Subcutaneous adipose tissue (tissue), 4 donors: ENCODE data around the gene GCK. TPM values are rescaled to one million over a fixed set of nuclear protein-coding genes. Genes with fewer than 3 reads are reported as not detected.

Source experiments
- total RNA-seq, 4 donors: library from RNA; depleted of rRNA; stranded (reverse); fragments of >200 nt; gene quantifications; one replicate each; pipeline ENCODE4 v1.1.0, GENCODE V29; 2016
- TF ChIP-seq, protein P1 (sequence below): fragments of 450-650 bp; IDR thresholded peaks from one replicate; pipeline ENCODE4 v1.5.1; 2016; ENCODE audit warnings: low read depth, mild to moderate bottlenecking, control low read depth, antibody characterized with exemption, moderate library complexity

The GCK gene
- total RNA-seq, 4 donors from 2014 or later = 0.22 to 8.1 (median 0.85) TPM; not detected in 1

DNA sequence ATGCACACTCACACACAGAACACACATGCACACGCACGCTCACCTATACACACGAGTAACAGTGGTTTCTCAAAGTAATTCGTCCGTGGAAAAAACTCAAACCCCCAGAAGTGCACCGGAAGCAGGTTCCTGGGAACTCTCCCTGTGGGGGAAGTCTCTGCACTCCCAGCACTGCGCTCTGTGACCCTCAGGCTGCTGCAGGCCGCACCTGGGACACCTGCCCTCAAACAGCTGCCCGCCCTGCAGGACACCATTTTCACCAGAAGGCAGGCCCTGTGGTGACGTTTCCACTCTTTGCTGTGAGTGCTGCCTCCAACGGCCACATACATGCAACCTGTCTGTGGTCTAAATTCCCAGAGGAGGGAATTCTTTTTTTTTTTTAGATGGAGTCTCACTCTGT lies 32.8 kb upstream of the GCK start:
- TF ChIP-seq, protein P1, sequence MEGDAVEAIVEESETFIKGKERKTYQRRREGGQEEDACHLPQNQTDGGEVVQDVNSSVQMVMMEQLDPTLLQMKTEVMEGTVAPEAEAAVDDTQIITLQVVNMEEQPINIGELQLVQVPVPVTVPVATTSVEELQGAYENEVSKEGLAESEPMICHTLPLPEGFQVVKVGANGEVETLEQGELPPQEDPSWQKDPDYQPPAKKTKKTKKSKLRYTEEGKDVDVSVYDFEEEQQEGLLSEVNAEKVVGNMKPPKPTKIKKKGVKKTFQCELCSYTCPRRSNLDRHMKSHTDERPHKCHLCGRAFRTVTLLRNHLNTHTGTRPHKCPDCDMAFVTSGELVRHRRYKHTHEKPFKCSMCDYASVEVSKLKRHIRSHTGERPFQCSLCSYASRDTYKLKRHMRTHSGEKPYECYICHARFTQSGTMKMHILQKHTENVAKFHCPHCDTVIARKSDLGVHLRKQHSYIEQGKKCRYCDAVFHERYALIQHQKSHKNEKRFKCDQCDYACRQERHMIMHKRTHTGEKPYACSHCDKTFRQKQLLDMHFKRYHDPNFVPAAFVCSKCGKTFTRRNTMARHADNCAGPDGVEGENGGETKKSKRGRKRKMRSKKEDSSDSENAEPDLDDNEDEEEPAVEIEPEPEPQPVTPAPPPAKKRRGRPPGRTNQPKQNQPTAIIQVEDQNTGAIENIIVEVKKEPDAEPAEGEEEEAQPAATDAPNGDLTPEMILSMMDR = no peak

DNA sequence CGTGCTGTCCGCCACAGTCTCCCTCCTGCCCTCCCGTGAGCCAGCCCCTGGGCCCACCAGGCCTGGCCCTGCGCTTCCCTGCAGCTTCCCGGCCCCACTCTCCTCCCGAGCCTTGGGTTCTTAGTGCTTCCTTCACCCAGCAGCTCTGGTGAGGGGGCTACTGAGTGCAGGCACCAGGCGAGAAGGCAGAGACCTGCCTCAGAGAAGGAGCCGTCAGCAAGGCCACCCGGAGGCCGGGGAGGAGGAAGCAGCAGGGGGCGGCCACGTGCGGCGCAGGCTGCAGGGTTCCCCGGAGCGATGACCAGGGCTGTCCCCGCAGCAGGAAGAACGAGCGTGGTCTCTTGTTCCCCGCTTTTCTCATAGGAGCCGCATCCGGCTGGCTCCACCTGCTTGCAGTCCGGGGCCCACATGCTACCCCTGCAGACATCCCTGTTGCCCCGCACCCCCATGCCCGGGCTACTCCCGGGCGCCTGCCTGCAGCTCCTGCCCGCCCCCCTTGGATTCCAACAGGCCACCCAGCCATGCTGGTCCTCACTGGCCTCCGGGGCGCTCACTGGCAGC lies 32.1 kb upstream of the GCK start:
- TF ChIP-seq, protein P1 = no peak

DNA sequence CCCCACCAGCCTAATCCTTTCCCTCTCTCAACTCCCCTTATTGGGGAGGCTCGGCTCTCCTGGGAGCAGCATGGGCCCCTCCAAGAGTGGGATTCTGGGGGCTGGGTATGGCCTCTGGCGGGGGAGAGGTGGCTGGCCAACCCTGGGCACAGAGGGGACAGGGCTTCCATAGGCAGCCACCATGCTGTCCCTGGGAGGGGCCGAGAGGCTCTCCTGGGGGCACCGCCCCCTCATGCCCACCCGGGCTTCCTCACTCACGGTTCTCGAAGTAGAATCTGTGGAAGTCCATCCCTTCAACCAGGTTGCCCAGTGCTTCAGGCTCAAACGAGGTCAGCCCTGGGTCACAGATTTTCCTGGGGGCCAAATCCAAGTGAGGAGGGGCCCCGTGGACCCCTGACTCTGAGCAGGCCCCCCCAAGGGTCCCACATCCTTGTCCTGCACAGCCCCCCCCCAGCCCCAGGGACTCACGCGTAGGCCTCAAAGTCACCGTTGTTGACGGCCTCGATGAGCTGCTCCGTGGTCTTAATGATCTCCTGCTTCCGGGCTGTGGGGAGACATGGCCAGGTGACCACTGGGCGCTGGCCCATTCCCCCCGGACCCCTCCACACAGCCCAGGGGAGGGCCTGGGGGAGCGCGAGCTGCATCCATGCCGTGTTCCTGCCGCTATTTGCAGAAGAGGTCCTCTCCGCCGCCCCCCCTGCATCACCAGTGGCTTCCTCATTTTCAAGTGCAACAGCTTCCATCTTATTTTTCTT lies 31.3 kb upstream of the GCK start:
- TF ChIP-seq, protein P1 = no peak

DNA sequence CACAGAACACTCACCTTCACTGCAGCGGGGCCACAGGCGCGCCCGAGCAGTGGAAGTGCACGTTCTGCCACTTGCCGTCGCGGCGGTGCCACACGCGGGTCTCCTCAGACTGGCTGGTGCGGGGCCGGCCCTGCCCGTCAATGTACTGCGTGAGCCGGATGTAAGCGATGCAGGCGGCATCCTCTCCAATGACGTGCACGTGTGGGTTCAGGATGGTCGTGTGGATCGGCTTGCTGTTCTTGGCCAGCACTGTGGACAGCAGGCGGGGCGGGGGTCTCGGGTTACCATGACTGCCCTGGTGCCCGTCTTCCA lies 30.8 kb upstream of the GCK start:
- TF ChIP-seq, protein P1 = no peak

DNA sequence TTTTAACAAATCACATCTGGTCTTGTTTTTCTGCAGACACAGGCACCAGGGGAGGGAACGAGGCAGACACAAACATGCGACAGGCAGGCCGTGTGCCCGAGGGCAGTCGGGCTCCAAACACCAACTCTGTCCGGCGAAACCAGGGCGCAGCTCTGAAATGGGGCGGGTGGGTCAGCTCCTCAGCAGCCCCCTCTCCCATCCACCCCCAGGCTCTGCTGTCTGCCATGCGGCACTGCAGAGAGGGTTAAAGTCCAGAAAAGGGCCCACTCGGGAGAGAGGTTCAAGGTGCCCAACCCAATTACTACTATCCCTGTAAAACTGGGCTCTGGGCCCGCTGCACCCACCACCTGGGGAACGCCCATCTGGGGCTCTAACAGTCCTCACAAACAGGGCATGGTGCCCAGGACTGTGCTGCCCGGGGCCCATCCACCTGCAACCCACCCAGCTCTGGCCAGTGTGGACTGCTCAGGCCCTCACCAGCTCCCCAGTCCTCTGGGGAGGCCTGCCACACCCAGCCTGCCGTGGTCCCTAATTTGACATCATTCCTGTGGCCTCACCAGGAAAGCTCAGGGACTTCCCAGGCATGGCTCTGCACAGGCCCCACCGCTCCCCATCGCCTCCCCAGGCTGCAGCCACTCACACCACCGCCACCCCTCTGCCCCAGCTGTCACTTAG lies 30.3 kb upstream of the GCK start:
- TF ChIP-seq, protein P1 = no peak

DNA sequence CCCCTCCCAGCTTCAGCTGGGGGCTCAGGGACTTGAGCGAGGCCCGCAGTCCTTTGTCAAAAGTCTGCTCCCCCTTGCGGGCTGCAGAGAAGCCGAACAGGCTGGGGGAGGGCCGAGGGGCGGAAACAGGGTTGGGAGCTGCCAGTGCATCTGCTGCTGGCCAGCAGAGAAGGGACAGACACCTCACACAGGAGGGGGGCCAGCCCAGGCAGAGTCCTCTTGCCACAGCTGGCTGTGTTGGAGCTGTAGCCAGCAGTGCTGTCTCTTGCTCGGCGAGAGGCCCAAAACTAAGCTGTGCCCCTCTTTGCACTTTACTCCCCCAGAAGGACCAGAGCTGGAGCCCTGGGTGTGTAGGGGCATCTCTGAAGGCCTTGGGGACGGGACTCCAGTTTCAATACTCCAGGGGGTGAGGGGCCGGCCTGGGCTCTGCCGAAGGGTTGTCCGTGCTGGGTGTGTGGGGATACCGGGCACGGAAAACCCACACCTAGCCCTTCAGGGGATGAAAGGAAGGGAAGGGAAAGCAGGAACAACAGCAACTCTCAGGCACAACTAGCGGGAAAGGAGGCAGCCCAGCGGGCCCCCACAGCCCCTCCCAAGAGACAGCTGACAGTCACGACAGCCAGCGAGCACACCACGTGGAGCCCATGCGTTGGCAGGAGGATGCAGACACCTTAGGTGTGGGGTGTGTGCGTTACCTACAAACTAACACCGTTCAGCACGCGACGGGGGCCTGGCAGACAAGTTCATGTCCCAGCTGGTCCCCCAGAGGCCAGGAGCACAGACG lies 29.4 kb upstream of the GCK start:
- TF ChIP-seq, protein P1 = no peak
